GM12878 (cell line): ENCODE data around the gene TEX2. TPM values are rescaled to one million over a fixed set of nuclear protein-coding genes. Genes with fewer than 3 reads are reported as not detected.

Experiments used
- ATAC-seq: fragments of 200-7000 bp; cut with Tn5 transposase; 3 replicates; pipeline ENCODE4 v1.9.1; 2020; ENCODE audit warnings: mild to moderate bottlenecking, moderate library complexity
- BruUV-seq: library from RNA; stranded (reverse); fragments of 400-500 nt; replicated peaks from 2 replicates; lab custom pipeline; 2021; lab: Mats Ljungman, UMichigan
- CTCF ChIA-PET: fragments of 300-600 bp; sonication (Branson Sonifier 250); formaldehyde crosslinking; extraction: SDS; loops from one replicate; lab custom pipeline; 2021; ENCODE audit warnings: inconsistent platforms; lab: Yijun Ruan, JAX
- POLR2A ChIA-PET: fragments of 350-600 bp; formaldehyde crosslinking; extraction: SDS; loops from one replicate; lab custom pipeline; 2021; ENCODE audit warnings: inconsistent platforms; lab: Charles Lee
- RAD21 ChIA-PET: fragments of 300-600 bp; sonication (Branson Sonifier 250); formaldehyde crosslinking; loops from one replicate; lab custom pipeline; 2023; ENCODE audit warnings: antibody characterized with exemption; ENCODE audit not compliant: unreplicated experiment; lab: Charles Lee
- SMC1A ChIA-PET: fragments of 300-600 bp; sonication (Branson Sonifier 250); formaldehyde crosslinking; loops from one replicate; lab custom pipeline; 2023; ENCODE audit not compliant: unreplicated experiment, uncharacterized antibody; lab: Charles Lee
- DNase-seq: peaks from one replicate; pipeline ENCODE4 v3.0.0-alpha.2; 2011; ENCODE audit warnings: low read depth, low spot score
- FAIRE-seq: peaks from 3 replicates; lab custom pipeline; 2011; peaks lifted over from hg19 to GRCh38; lab: Jason Lieb, UNC
- H2AFZ ChIP-seq: 2 replicates; pipeline ENCODE4 v1.6.0; 2011; ENCODE audit warnings: low read depth, low read length, control low read depth; ENCODE audit not compliant: control insufficient read depth
- H3K27ac ChIP-seq: 2 replicates; pipeline ENCODE4 v1.5.1; 2011; ENCODE audit warnings: control low read depth; ENCODE audit not compliant: control insufficient read depth, insufficient read depth
- H3K27me3 ChIP-seq, 2 experiments: replicated peaks in 1 of 2; 2 replicates each; pipeline versions ENCODE4 v1.6.0 to v1.6.1; 2011; ENCODE audit warnings: low read length in 1 of 2; ENCODE audit not compliant: control insufficient read depth in 2 of 2, insufficient read depth in 2 of 2
- H3K36me3 ChIP-seq, 2 experiments: 2 replicates each; pipeline ENCODE4 v1.5.1; 2011; ENCODE audit warnings: low read length in 1 of 2; ENCODE audit not compliant: control insufficient read depth in 2 of 2, insufficient read depth in 2 of 2
- H3K4me1 ChIP-seq: 2 replicates; pipeline ENCODE4 v1.6.1; 2011; ENCODE audit warnings: mild to moderate bottlenecking, low read length, moderate library complexity, mixed read lengths; ENCODE audit not compliant: control insufficient read depth, insufficient read depth
- H3K4me2 ChIP-seq: 2 replicates; pipeline ENCODE4 v1.6.0; 2011; ENCODE audit warnings: control low read depth; ENCODE audit not compliant: control insufficient read depth, insufficient read depth
- H3K4me3 ChIP-seq: fragments of 200-600 bp; sonication (generic); 2 replicates; pipeline ENCODE4 v1.5.1; 2016
- H3K79me2 ChIP-seq: 2 replicates; pipeline ENCODE4 v1.6.0; 2011; ENCODE audit warnings: low read length; ENCODE audit not compliant: control insufficient read depth, insufficient read depth
- H3K9ac ChIP-seq: 2 replicates; pipeline ENCODE4 v1.8.0; 2011; ENCODE audit warnings: low read length, control low read depth, mixed read lengths; ENCODE audit not compliant: control insufficient read depth, insufficient read depth
- H3K9me3 ChIP-seq: replicated peaks from 3 replicates; pipeline ENCODE4 v1.5.1; 2011; ENCODE audit warnings: mild to moderate bottlenecking, low read length; ENCODE audit not compliant: control insufficient read depth, insufficient read depth
- H4K20me1 ChIP-seq: 2 replicates; pipeline ENCODE4 v1.6.0; 2011; ENCODE audit not compliant: control insufficient read depth, insufficient read depth
- CBFB ChIP-seq: IDR thresholded peaks from 2 replicates; pipeline ENCODE4 v1.6.1; 2016; ENCODE audit warnings: antibody characterized with exemption, low read depth
- CHD1 ChIP-seq: IDR thresholded peaks from 2 replicates; pipeline ENCODE4 v1.6.1; 2012; ENCODE audit warnings: low read depth, low read length, improper control_type of control experiment
- CREM ChIP-seq: IDR thresholded peaks from 2 replicates; pipeline ENCODE4 v1.6.1; 2014; ENCODE audit warnings: antibody characterized with exemption, low read depth
- ESRRA ChIP-seq: IDR thresholded peaks from 2 replicates; pipeline ENCODE4 v1.6.1; 2012; ENCODE audit warnings: mild to moderate bottlenecking, low read length, improper control_type of control experiment
- GABPA ChIP-seq: IDR thresholded peaks from 2 replicates; pipeline ENCODE4 v1.6.1; 2014; ENCODE audit warnings: antibody characterized with exemption, low read depth, mild to moderate bottlenecking, inconsistent platforms
- IRF4 ChIP-seq: IDR thresholded peaks from 2 replicates; pipeline ENCODE4 v1.6.1; 2011; ENCODE audit warnings: low read depth, low read length
- MEF2B ChIP-seq: fragments of 450-650 bp; IDR thresholded peaks from 2 replicates; pipeline ENCODE4 v1.6.1; 2018; ENCODE audit warnings: mild to moderate bottlenecking, moderate library complexity; ENCODE audit not compliant: partially characterized antibody, poor library complexity, severe bottlenecking
- NBN ChIP-seq: fragments of 450-650 bp; IDR thresholded peaks from 2 replicates; pipeline ENCODE4 v1.6.1; 2016
- NFIC ChIP-seq: IDR thresholded peaks from 2 replicates; pipeline ENCODE4 v1.6.1; 2012; ENCODE audit warnings: low read depth, mild to moderate bottlenecking, inconsistent platforms, low read length, moderate library complexity
- NFXL1 ChIP-seq: fragments of 450-650 bp; IDR thresholded peaks from 2 replicates; pipeline ENCODE4 v1.6.1; 2017; ENCODE audit warnings: antibody characterized with exemption, mild to moderate bottlenecking, borderline replicate concordance
- NFYB ChIP-seq: IDR thresholded peaks from 2 replicates; pipeline ENCODE4 v1.6.1; 2011; ENCODE audit warnings: low read depth, mild to moderate bottlenecking, low read length, improper control_type of control experiment, moderate library complexity; ENCODE audit not compliant: insufficient read depth
- NRF1 ChIP-seq: conservative IDR thresholded peaks from 2 replicates; pipeline ENCODE4 v1.6.1; 2011; ENCODE audit warnings: mild to moderate bottlenecking, low read depth, low read length, improper control_type of control experiment
- RB1 ChIP-seq: fragments of 450-650 bp; formaldehyde crosslinking; IDR thresholded peaks from 2 replicates; pipeline ENCODE4 v1.6.1; 2017; ENCODE audit warnings: mild to moderate bottlenecking, borderline replicate concordance
- RELA ChIP-seq: fragments of 450-650 bp; IDR thresholded peaks from 2 replicates; pipeline ENCODE4 v1.8.0; 2014; ENCODE audit warnings: borderline replicate concordance; ENCODE audit not compliant: partially characterized antibody
- RUNX3 ChIP-seq: IDR thresholded peaks from 2 replicates; pipeline ENCODE4 v1.6.1; 2012; ENCODE audit warnings: low read length, inconsistent platforms
- STAT3 ChIP-seq: IDR thresholded peaks from 2 replicates; pipeline ENCODE4 v1.6.1; 2011; ENCODE audit warnings: low read depth, low read length, improper control_type of control experiment
- TCF12 ChIP-seq: IDR thresholded peaks from 2 replicates; pipeline ENCODE4 v1.6.1; 2011; ENCODE audit warnings: low read depth, mild to moderate bottlenecking, low read length
- WGBS: methylation state at CpG from one replicate; pipeline ENCODE4 v1.1.6; 2016; ENCODE audit warnings: low lambda C conversion rate; ENCODE audit not compliant: insufficient replicate concordance, insufficient coverage; ENCODE audit errors: missing lambda C conversion rate; 5-methylcytosine and 5-hydroxymethylcytosine counted together
- in situ Hi-C: fragments of 300-500 bp; cut with MboI; formaldehyde crosslinking; loops from 9 replicates; pipeline ENCODE4 v1.14.3; 2018; ENCODE audit warnings: mixed read lengths
- intact Hi-C: fragments of 100-400 bp; cut with micrococcal nuclease; formaldehyde crosslinking; loops from one replicate; pipeline ENCODE4 v1.14.2; 2022; ENCODE audit not compliant: unreplicated experiment
- polyA plus RNA-seq, 11 experiments: library from polyadenylated mRNA; depleted of rRNA in 4 of 11; unstranded in 6 of 11; stranded (reverse) in 5 of 11; fragments of >200 nt; fragmentation: Nextera tagmentation in 4 of 11; fragmentation: Illumina TruSeq in 1 of 11; extraction: Ambion mirVana in 4 of 11; extraction: Trizol in 1 of 11; gene quantifications; 1 replicate in 1 of 11; 2 replicates in 10 of 11; pipeline versions ENCODE4 v1.2.1 to v1.2.3, GENCODE V29; 2011 to 2016; ENCODE audit warnings: inconsistent platforms in 2 of 11, missing spikeins in 2 of 11, low read depth in 1 of 11
- total RNA-seq, 4 experiments: library from RNA; depleted of rRNA in 3 of 4; stranded (reverse); fragments of >200 nt in 3 of 4; fragmentation: Illumina TruSeq in 1 of 4; extraction: Trizol in 1 of 4; gene quantifications; 2 replicates each; pipeline versions ENCODE4 v1.2.1 to v1.2.3, GENCODE V29; 2013 to 2021

Gene TEX2
- total and polyA plus RNA-seq, 10 of the 15 experiments (the other 5 are each of a cell fraction or from before 2014, with no cell fraction given): 3.8 to 19.9 (median 15.8) TPM

GRCh38 chr17:64178011-64178825 is 84.8 kb downstream of the TEX2 start:
- Histone ChIP-seq H3K4me3 (no peak overlapping the region), H3K79me2 (no peaks in the 10 kb centered on the region), H4K20me1 (no peaks in the 10 kb centered on the region), H3K4me1 (no peaks in the 10 kb centered on the region), H2AFZ (no peak overlapping the region), H3K4me2 (no peak overlapping the region), H3K27ac (no peak overlapping the region), H3K9ac (no peak overlapping the region), H3K36me3 (no peaks in the 10 kb centered on the region; a peak in 1 of 4 replicates), H3K27me3 (no peaks in the 10 kb centered on the region), H3K9me3 (no peaks in the 10 kb centered on the region)
- ChIA-PET POLR2A (interaction anchor here (0.8 to 1.4 kb wide), 2 partner anchors 10 to 29 kb away, joined by 3 read pairs; no protein-coding TSS in a partner anchor), SMC1A (interaction anchor here (1.4 to 1.5 kb wide), 2 partner anchors 11 to 18 kb away, joined by 3 to 5 read pairs; no protein-coding TSS in a partner anchor), CTCF (interaction anchor here (1.3 to 1.7 kb wide), 2 partner anchors 16 to 45 kb away, joined by 5 read pairs; no protein-coding TSS in a partner anchor), RAD21 (no interaction called here)
- ATAC-seq: no peak
- in situ Hi-C loops (no loop called here), intact Hi-C loops (no loop called here)
- no peak for TF ChIP-seq NFXL1
- no peak for FAIRE-seq
- no peak for DNase-seq
- no TSS peak for BruUV-seq
- WGBS: 92% methylated on average over 9 of the region's 9 CpGs

DNA sequence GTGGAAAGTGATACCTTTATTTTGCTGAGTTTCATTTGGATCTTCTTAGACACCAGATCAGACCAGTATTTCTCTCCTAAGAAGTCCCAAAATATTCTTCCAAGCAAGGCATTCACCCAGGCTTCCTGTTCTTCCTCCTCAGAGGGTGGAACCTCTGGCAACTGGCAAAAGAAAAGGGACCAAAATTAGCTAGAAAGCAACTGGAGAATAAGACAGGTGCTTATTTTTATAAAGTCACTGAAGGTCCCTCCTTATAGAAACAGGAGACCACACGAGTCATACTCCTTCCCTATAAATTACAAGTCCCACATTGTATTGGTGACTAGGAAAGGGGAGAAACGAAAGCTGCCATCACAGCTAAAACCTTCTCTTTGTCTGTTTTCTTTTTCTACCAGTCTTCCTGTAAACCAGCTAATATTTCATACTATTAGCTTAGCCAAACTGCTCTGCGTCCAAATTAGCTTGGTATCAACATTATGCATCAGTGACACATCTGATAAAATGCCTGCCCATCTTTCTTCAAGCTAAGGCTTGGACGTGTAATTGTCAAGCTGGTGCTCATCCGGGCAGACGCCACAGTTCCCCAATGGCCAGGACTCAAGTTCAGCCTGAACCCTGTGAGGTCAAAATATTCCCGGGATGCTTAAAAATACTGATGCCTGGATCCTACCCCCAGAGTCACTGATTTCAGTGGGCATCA is 85.6 kb downstream of the TEX2 start:
- Histone ChIP-seq H3K4me3 (no peak overlapping the region), H2AFZ (no peak overlapping the region), H3K36me3 (no peaks in the 10 kb centered on the region; a peak in 1 of 4 replicates), H3K9ac (no peak overlapping the region), H3K27ac (no peak overlapping the region), H3K4me1 (no peaks in the 10 kb centered on the region), H3K79me2 (no peaks in the 10 kb centered on the region), H3K27me3 (no peaks in the 10 kb centered on the region), H3K4me2 (no peak overlapping the region), H3K9me3 (no peaks in the 10 kb centered on the region), H4K20me1 (no peaks in the 10 kb centered on the region)
- ChIA-PET RAD21 (no interaction called here), CTCF (interaction anchor here (1.3 kb wide), 1 partner anchor 17 kb away, joined by 5 read pairs; no protein-coding TSS in a partner anchor), SMC1A (interaction anchor here (1.2 to 1.5 kb wide), 3 partner anchors 10 to 18 kb away, joined by 3 to 5 read pairs (median 4); no protein-coding TSS in a partner anchor), POLR2A (interaction anchor here (1.4 kb wide), 1 partner anchor 9 kb away, joined by 3 read pairs; no protein-coding TSS in a partner anchor)
- no peak for FAIRE-seq
- intact Hi-C loops: no loop called here
- in situ Hi-C loops: no loop called here
- ATAC-seq: no peak
- no peak for DNase-seq
- no TSS peak for BruUV-seq
- WGBS: 95% methylated on average over 7 of the region's 7 CpGs
- TF ChIP-seq NFYB (no peak), NFIC (no peak), NBN (no peak), CBFB (no peak), TCF12 (no peak), ESRRA (no peak), RB1 (no peak), GABPA (no peak), CHD1 (no peak), STAT3 (no peak), CREM (no peak), IRF4 (no peak), MEF2B (no peak), NRF1 (no peak), RUNX3 (no peak), RELA (no peak)
